NCI-H128 (cell line): Measurements from ENCODE around the gene SLC15A2.
"Not testable (repeated sequence)": the region's sequence is repeated elsewhere in the genome, so short reads cannot be mapped to it uniquely, and the experiment has no call there.

Source experiments
- DNase-seq: peaks from one replicate; lab custom pipeline; 2025; ENCODE audit not compliant: unreplicated experiment; lab: John Stamatoyannopoulos, UW

Gene SLC15A2

GRCh38 chr3:121924734-121925133, 30.5 kb downstream of the SLC15A2 start:
- DNase-seq, result no peak

- DNase-seq, result no peak
These were observed 32.2 kb downstream of the SLC15A2 start for GRCh38 chr3:121926380-121926779.

- DNase-seq, result not testable (repeated sequence)
These were observed 44.1 kb downstream of the SLC15A2 start for GRCh38 chr3:121938141-121938855.

GRCh38 chr3:121941592-121941991, 47.4 kb downstream of the SLC15A2 start:
- no peak for DNase-seq

- DNase-seq, result no peak
These were observed 48.0 kb downstream of the SLC15A2 start for GRCh38 chr3:121942116-121942786.

GRCh38 chr3:121943431-121943830, 49.2 kb downstream of the SLC15A2 start:
- no peak for DNase-seq

GRCh38 chr3:121948641-121949040, 54.4 kb downstream of the SLC15A2 start:
- no peak for DNase-seq

- DNase-seq, result no peak
These were observed 57.2 kb downstream of the SLC15A2 start for GRCh38 chr3:121951291-121951919.

- DNase-seq, result no peak
These were observed 62.2 kb downstream of the SLC15A2 start for GRCh38 chr3:121956363-121956762.

GRCh38 chr3:121957674-121958415, 63.6 kb downstream of the SLC15A2 start:
- no peak for DNase-seq

- no peak for DNase-seq
These were observed 64.6 kb downstream of the SLC15A2 start for GRCh38 chr3:121958801-121959200.

GRCh38 chr3:121961283-121961682, 67.1 kb downstream of the SLC15A2 start:
- no peak for DNase-seq

- DNase-seq, result no peak
These were observed 68.2 kb downstream of the SLC15A2 start for GRCh38 chr3:121962443-121962842.

GRCh38 chr3:121963608-121964007, 69.4 kb downstream of the SLC15A2 start:
- no peak for DNase-seq

- DNase-seq, result no peak
These were observed 75.4 kb downstream of the SLC15A2 start for GRCh38 chr3:121969631-121970030.

GRCh38 chr3:121970047-121970446, 75.8 kb downstream of the SLC15A2 start:
- no peak for DNase-seq

- no peak for DNase-seq
These were observed 80.5 kb downstream of the SLC15A2 start for GRCh38 chr3:121974601-121975111.

GRCh38 chr3:121975702-121976302, 81.6 kb downstream of the SLC15A2 start:
- no peak for DNase-seq

- no peak for DNase-seq
These were observed 82.5 kb downstream of the SLC15A2 start for GRCh38 chr3:121976727-121977126.

- no peak for DNase-seq
These were observed 85.0 kb downstream of the SLC15A2 start for GRCh38 chr3:121979246-121979645.
